ENCODE results near the gene NAT9.

DNA sequence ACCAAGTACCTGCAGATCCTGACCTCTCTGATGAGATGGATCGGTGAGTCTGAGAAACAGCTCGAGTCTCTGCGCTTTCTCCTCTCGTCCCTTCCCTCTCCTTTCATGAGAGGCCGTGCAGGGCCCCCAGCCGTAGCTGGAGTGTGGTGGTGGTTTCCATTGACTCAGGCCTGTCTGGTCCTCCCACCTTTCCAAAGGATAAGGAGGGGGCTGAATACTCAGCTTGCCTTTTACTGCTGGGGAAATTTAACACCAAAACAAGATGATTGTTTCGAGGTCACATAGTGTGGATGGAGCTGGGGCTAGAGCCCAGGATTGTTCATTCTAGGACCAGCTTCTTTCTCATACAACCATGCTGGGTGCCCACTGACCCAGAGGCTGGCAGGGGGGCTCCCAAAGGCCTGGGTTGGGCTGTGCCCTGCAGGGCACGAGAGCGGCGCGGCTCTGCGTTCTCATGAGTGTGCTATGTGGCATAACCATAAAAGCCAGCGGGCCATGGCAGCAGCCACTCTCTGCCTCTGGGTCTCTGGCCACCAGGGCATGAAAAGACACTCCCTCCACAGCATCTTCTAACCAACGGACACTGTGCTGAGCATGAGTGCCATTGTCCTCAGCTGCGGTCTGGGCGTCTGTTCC is 43.8 kb upstream of the NAT9 start:
- TF ChIP-seq, protein P1, sequence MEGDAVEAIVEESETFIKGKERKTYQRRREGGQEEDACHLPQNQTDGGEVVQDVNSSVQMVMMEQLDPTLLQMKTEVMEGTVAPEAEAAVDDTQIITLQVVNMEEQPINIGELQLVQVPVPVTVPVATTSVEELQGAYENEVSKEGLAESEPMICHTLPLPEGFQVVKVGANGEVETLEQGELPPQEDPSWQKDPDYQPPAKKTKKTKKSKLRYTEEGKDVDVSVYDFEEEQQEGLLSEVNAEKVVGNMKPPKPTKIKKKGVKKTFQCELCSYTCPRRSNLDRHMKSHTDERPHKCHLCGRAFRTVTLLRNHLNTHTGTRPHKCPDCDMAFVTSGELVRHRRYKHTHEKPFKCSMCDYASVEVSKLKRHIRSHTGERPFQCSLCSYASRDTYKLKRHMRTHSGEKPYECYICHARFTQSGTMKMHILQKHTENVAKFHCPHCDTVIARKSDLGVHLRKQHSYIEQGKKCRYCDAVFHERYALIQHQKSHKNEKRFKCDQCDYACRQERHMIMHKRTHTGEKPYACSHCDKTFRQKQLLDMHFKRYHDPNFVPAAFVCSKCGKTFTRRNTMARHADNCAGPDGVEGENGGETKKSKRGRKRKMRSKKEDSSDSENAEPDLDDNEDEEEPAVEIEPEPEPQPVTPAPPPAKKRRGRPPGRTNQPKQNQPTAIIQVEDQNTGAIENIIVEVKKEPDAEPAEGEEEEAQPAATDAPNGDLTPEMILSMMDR (IDR thresholded peaks at IDR 0.05), result no peak
- TF ChIP-seq EP300 (IDR thresholded peaks at IDR 0.05; ENCODE audit: low read depth), result no peak
- no peak for TF ChIP-seq POLR2A (IDR thresholded peaks at IDR 0.05)
- no peak for TF ChIP-seq POLR2AphosphoS5 (IDR thresholded peaks at IDR 0.05)
